Stimulated activated CD4-positive, alpha-beta T cell treated with anti-CD3 and anti-CD28 coated beads, Interleukin-1b, Interleukin-23, amount 100 ng/mL, for 4 hours (primary cell): ENCODE data around the gene MEX3B.
"Not testable (repeated sequence)": the region's sequence is repeated elsewhere in the genome, so short reads cannot be mapped to it uniquely, and the experiment has no call there.

Experiments used
- DNase-seq, 2 donors: peaks; one replicate each; pipeline ENCODE4 v3.0.0-alpha.2; 2020; ENCODE audit warnings: low read depth in 2 of 2

MEX3B gene

GRCh38 chr15:82005239-82005638, 40.6 kb downstream of the MEX3B start:
- no peak for DNase-seq

- DNase-seq, result no peak
These were observed 41.9 kb downstream of the MEX3B start for GRCh38 chr15:82003916-82004315.

- DNase-seq, result not testable (repeated sequence)
These were observed 50.7 kb downstream of the MEX3B start for GRCh38 chr15:81995081-81995480.

- no peak for DNase-seq
These were observed 53.3 kb downstream of the MEX3B start for GRCh38 chr15:81992523-81992922.
